Coronary artery (tissue), 2 donors: ENCODE measurements around the gene GJA3.

Experiments
- DNase-seq: peaks from one replicate; pipeline ENCODE4 v3.0.0-alpha.2; 2017; ENCODE audit warnings: low spot score
- H3K27ac ChIP-seq, 2 donors: fragments of 200-600 bp; sonication (generic); one replicate each; pipeline ENCODE4 v1.5.1; 2016 to 2019
- H3K4me3 ChIP-seq: fragments of 200-600 bp; sonication (generic); 2 replicates; pipeline ENCODE4 v1.5.1; 2016; ENCODE audit warnings: mild to moderate bottlenecking, moderate library complexity
- TF ChIP-seq, protein P1 (sequence below): fragments of 200-600 bp; sonication (generic); IDR thresholded peaks from one replicate; pipeline ENCODE4 v1.5.1; 2019; ENCODE audit warnings: antibody characterized with exemption

GJA3 gene

GRCh38 chr13:20190481-20191310 lies 29.8 kb upstream of the GJA3 start:
- Histone ChIP-seq H3K4me3 (no peak overlapping the region), H3K27ac (no peak overlapping the region)
- TF ChIP-seq, protein P1, sequence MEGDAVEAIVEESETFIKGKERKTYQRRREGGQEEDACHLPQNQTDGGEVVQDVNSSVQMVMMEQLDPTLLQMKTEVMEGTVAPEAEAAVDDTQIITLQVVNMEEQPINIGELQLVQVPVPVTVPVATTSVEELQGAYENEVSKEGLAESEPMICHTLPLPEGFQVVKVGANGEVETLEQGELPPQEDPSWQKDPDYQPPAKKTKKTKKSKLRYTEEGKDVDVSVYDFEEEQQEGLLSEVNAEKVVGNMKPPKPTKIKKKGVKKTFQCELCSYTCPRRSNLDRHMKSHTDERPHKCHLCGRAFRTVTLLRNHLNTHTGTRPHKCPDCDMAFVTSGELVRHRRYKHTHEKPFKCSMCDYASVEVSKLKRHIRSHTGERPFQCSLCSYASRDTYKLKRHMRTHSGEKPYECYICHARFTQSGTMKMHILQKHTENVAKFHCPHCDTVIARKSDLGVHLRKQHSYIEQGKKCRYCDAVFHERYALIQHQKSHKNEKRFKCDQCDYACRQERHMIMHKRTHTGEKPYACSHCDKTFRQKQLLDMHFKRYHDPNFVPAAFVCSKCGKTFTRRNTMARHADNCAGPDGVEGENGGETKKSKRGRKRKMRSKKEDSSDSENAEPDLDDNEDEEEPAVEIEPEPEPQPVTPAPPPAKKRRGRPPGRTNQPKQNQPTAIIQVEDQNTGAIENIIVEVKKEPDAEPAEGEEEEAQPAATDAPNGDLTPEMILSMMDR, result no peak
- peak; percentile 21 for DNase-seq

DNA sequence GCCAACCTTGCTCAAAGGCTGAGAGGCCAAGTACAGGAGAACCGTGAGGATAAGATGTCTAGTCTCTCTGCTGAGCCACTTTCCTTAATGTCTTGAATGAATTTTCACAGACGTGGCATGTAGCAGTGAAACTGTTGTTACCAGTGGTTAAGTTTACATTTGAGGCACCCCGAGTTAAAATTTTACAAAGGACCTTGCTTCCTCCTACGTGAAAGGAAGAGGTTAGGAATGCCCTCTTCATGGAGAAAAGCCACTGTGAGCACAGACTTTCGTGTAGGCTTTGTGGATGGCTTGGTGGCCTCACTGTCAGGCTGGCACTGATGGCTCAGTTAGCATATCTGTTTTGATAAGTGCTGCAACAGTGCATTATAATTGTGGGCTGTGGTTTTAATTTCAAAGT lies 29.2 kb upstream of the GJA3 start:
- H3K4me3 ChIP-seq, result no peak overlapping the region
- TF ChIP-seq, protein P1, result no peak
- no peak overlapping the region for H3K27ac ChIP-seq
- DNase-seq, result peak; percentile 11

- Histone ChIP-seq H3K27ac (no peak overlapping the region), H3K4me3 (no peak overlapping the region)
- TF ChIP-seq, protein P1, result no peak
- DNase-seq, result peak; percentile 66
These were observed 28.1 kb upstream of the GJA3 start for GRCh38 chr13:20188667-20189553.

- Histone ChIP-seq H3K4me3 (no peak overlapping the region), H3K27ac (no peak overlapping the region)
- TF ChIP-seq, protein P1, result no peak
- peak; percentile 61 for DNase-seq
These were observed 25.9 kb upstream of the GJA3 start for GRCh38 chr13:20186771-20187170.

DNA sequence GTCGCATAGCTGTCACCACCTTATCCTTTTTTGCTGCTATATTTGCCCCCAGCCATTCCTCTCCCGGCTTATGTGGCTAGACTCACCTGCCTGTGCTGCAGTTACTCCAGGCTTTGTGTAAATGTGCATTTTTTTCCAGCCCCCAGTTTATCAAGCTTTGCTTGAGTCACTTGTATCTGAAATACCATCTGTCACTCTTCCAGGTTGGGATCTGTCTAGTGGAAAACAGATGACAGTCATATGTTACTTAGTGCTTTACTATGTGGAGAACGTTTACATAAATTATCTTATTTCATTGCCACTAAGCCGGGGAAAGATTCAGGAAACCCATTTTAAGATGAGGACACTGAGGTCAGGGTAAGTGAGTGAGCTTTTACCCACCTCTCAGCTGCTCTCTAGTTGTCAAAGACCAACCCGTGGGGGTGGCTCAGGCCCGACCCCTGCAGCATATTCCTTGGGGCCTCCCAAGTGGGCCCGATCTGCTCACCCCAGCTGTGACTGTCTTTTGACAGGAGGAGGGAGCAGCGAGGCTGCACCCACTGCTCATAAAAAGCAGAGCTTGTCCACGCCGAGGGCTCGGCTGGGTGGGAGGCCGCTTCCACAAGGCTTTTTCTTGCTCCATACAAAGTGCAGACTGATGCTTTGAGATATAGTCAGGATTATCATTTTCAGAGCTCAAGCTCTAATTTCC lies 24.7 kb upstream of the GJA3 start:
- TF ChIP-seq, protein P1, result no peak
- Histone ChIP-seq H3K4me3 (no peak overlapping the region), H3K27ac (no peak overlapping the region)
- peak; percentile 43 for DNase-seq

- TF ChIP-seq, protein P1, result peak; percentile 61
- DNase-seq, result peak; percentile 65
- Histone ChIP-seq H3K27ac (no peak overlapping the region), H3K4me3 (no peak overlapping the region)
These were observed 21.5 kb upstream of the GJA3 start for GRCh38 chr13:20182231-20182846.
